Keratinocyte (primary cell): ENCODE results near the gene LRRC28. TPM values are rescaled to one million over a fixed set of nuclear protein-coding genes. Genes with fewer than 3 reads are reported as not detected.
A peak's percentile ranks its signal among the peaks of the same experiment; 100 is the strongest.

Source experiments
- DNase-seq: peaks from one replicate; pipeline ENCODE4 v3.0.0-alpha.2; 2011; ENCODE audit warnings: low read depth, missing footprints, low spot score
- FAIRE-seq: peaks from 2 replicates; lab custom pipeline; 2011; peaks lifted over from hg19 to GRCh38; lab: Jason Lieb, UNC
- H2AFZ ChIP-seq: 2 replicates; pipeline ENCODE4 v1.6.0; 2012; ENCODE audit warnings: low read length, control low read depth, inconsistent platforms; ENCODE audit not compliant: control insufficient read depth
- H3K27ac ChIP-seq: 2 replicates; pipeline ENCODE4 v1.5.1; 2011; ENCODE audit warnings: low read length; ENCODE audit not compliant: control insufficient read depth, insufficient read depth
- H3K27me3 ChIP-seq: 3 replicates; pipeline ENCODE4 v1.6.0; 2011; ENCODE audit warnings: low read length; ENCODE audit not compliant: control insufficient read depth, insufficient read depth; ENCODE audit errors: extremely low read depth
- H3K36me3 ChIP-seq, 2 experiments: 2 replicates in 1 of 2; 3 replicates in 1 of 2; pipeline ENCODE4 v1.5.1; 2011; ENCODE audit warnings: low read length in 2 of 2, mild to moderate bottlenecking in 1 of 2; ENCODE audit not compliant: control insufficient read depth in 2 of 2, insufficient read depth in 2 of 2; ENCODE audit errors: extremely low read depth in 1 of 2
- H3K4me1 ChIP-seq: 3 replicates; pipeline ENCODE4 v1.5.1; 2011; ENCODE audit warnings: low read length; ENCODE audit not compliant: control insufficient read depth, insufficient read depth; ENCODE audit errors: extremely low read depth
- H3K4me2 ChIP-seq: 3 replicates; pipeline ENCODE4 v1.6.0; 2011; ENCODE audit warnings: low read depth, low read length; ENCODE audit not compliant: control insufficient read depth, insufficient read depth; ENCODE audit errors: extremely low read depth
- H3K4me3 ChIP-seq, 3 experiments: fragments of 200-600 bp in 1 of 3; sonication (generic) in 1 of 3; 2 replicates in 2 of 3; 3 replicates in 1 of 3; pipeline ENCODE4 v1.5.1; 2011 to 2016; ENCODE audit warnings: low read length in 3 of 3, mild to moderate bottlenecking in 3 of 3, control low read depth in 2 of 3, inconsistent platforms in 1 of 3, low read depth in 1 of 3, mixed read lengths in 1 of 3, mixed run types in 1 of 3, moderate library complexity in 1 of 3; ENCODE audit not compliant: control insufficient read depth in 2 of 3, insufficient read depth in 2 of 3; ENCODE audit errors: extremely low read depth in 1 of 3
- H3K79me2 ChIP-seq: 2 replicates; pipeline ENCODE4 v1.6.0; 2012; ENCODE audit warnings: low read length; ENCODE audit not compliant: control insufficient read depth, insufficient read depth
- H3K9ac ChIP-seq: 3 replicates; pipeline ENCODE4 v1.6.0; 2011; ENCODE audit warnings: low read length; ENCODE audit not compliant: control insufficient read depth, insufficient read depth; ENCODE audit errors: extremely low read depth
- H3K9me1 ChIP-seq: 3 replicates; pipeline ENCODE4 v1.6.0; 2011; ENCODE audit warnings: low read length; ENCODE audit not compliant: control insufficient read depth, insufficient read depth; ENCODE audit errors: extremely low read depth
- H3K9me3 ChIP-seq: 2 replicates; pipeline ENCODE4 v1.5.1; 2012; ENCODE audit warnings: low read depth, low read length; ENCODE audit not compliant: control insufficient read depth
- H4K20me1 ChIP-seq: 3 replicates; pipeline ENCODE4 v1.6.0; 2011; ENCODE audit warnings: low read length; ENCODE audit not compliant: control insufficient read depth, insufficient read depth; ENCODE audit errors: extremely low read depth
- CTCF ChIP-seq, 3 experiments: IDR thresholded peaks in 1 of 3; conservative IDR thresholded peaks in 1 of 3; optimal IDR thresholded peaks in 1 of 3; 2 replicates in 2 of 3; 3 replicates in 1 of 3; pipeline versions ENCODE3 to v1.5.1; 2011; ENCODE audit warnings: low read length in 3 of 3, mild to moderate bottlenecking in 3 of 3, moderate library complexity in 2 of 3, control low read depth in 1 of 3, inconsistent platforms in 1 of 3; ENCODE audit not compliant: insufficient read depth in 2 of 3; ENCODE audit errors: extremely low read depth in 1 of 3
- EZH2 ChIP-seq: IDR thresholded peaks from one replicate; pipeline ENCODE4 v1.6.1; 2012; ENCODE audit warnings: inconsistent platforms, mild to moderate bottlenecking, low read length, moderate library complexity
- dilution Hi-C: fragments of 300-500 bp; cut with MboI; formaldehyde crosslinking; loops from one replicate; pipeline ENCODE4 v1.7.0; 2020; ENCODE audit warnings: low sequenced_read_pairs; ENCODE audit not compliant: extremely low pct_ligation_motif_present
- polyA plus RNA-seq, 5 experiments: library from polyadenylated mRNA; depleted of rRNA in 3 of 5; stranded (reverse) in 3 of 5; stranded (forward) in 1 of 5; unstranded in 1 of 5; fragments of >200 nt; gene quantifications; 1 replicate in 1 of 5; 2 replicates in 3 of 5; 3 replicates in 1 of 5; pipeline versions ENCODE4 v1.2.1 to v1.2.3, GENCODE V29; 2011 to 2012; ENCODE audit warnings: missing spikeins in 2 of 5, low read depth in 1 of 5, low replicate concordance in 1 of 5

LRRC28 gene
- polyA plus RNA-seq, 1 donor (not counting 4 experiments of a cell fraction or from before 2014, with no cell fraction given) = 25.1 TPM

GRCh38 chr15:99429681-99430081 lies 178.4 kb downstream of the LRRC28 start:
- H3K9me1 ChIP-seq = no peaks in the 10 kb centered on the region
- no peak overlapping the region for H3K27ac ChIP-seq
- no peaks in the 10 kb centered on the region for H3K36me3 ChIP-seq
- no peak overlapping the region for H3K9ac ChIP-seq
- H3K79me2 ChIP-seq = no peaks in the 10 kb centered on the region
- H3K4me3 ChIP-seq = no peak overlapping the region
- no peaks in the 10 kb centered on the region for H3K9me3 ChIP-seq
- H4K20me1 ChIP-seq = no peaks in the 10 kb centered on the region
- dilution Hi-C loops = no loop called here
- H2AFZ ChIP-seq = no peak overlapping the region
- H3K4me2 ChIP-seq = no peak overlapping the region
- H3K27me3 ChIP-seq = no peaks in the 10 kb centered on the region
- TF ChIP-seq CTCF (optimal IDR thresholded peaks at IDR 0.05 in 1 of 3, IDR thresholded peaks at IDR 0.05 in 1 of 3, conservative IDR thresholded peaks at IDR 0.05 in 1 of 3; ENCODE audit: extremely low read depth in 1 of 3, insufficient read depth in 2 of 3, low read length in 3 of 3) (no peak), EZH2 (no peak)
- H3K4me1 ChIP-seq = peaks cover 41% of the 10 kb centered on the region
- FAIRE-seq = no peak
- DNase-seq = no peak

- Histone ChIP-seq H3K4me1 (peaks cover 41% of the 10 kb centered on the region), H3K79me2 (no peaks in the 10 kb centered on the region), H3K27ac (no peak overlapping the region), H3K9me1 (no peaks in the 10 kb centered on the region), H3K9ac (no peak overlapping the region), H3K4me3 (no peak overlapping the region), H3K9me3 (no peaks in the 10 kb centered on the region), H3K27me3 (no peaks in the 10 kb centered on the region), H3K4me2 (peak overlapping the region; percentile 55), H2AFZ (peak overlapping the region; percentile 61), H4K20me1 (no peaks in the 10 kb centered on the region), H3K36me3 (no peaks in the 10 kb centered on the region)
- dilution Hi-C loops = no loop called here
- TF ChIP-seq EZH2 (no peak), CTCF (optimal IDR thresholded peaks at IDR 0.05 in 1 of 3, IDR thresholded peaks at IDR 0.05 in 1 of 3, conservative IDR thresholded peaks at IDR 0.05 in 1 of 3; ENCODE audit: extremely low read depth in 1 of 3, insufficient read depth in 2 of 3, low read length in 3 of 3) (no peak)
- FAIRE-seq (no peak), DNase-seq (no peak)
These were observed 179.7 kb downstream of the LRRC28 start for GRCh38 chr15:99430881-99431401.
